ENCODE data around the gene TTLL5.

- TF ChIP-seq BHLHE40 (IDR thresholded peaks at IDR 0.05; ENCODE audit: low read depth, low read length) (no peak), CBX2 (IDR thresholded peaks at IDR 0.05; ENCODE audit: borderline replicate concordance, low read depth) (no peak), PHF8 (IDR thresholded peaks at IDR 0.05; ENCODE audit: borderline replicate concordance, low read depth) (no peak; the same call in 1 of the 2 replicates), KDM1A (IDR thresholded peaks at IDR 0.05; ENCODE audit: low read depth) (no peak), EP300 (IDR thresholded peaks at IDR 0.05) (no peak), MYC (IDR thresholded peaks at IDR 0.05; ENCODE audit: borderline replicate concordance, low read length) (no peak)
- TF ChIP-seq, protein P1, sequence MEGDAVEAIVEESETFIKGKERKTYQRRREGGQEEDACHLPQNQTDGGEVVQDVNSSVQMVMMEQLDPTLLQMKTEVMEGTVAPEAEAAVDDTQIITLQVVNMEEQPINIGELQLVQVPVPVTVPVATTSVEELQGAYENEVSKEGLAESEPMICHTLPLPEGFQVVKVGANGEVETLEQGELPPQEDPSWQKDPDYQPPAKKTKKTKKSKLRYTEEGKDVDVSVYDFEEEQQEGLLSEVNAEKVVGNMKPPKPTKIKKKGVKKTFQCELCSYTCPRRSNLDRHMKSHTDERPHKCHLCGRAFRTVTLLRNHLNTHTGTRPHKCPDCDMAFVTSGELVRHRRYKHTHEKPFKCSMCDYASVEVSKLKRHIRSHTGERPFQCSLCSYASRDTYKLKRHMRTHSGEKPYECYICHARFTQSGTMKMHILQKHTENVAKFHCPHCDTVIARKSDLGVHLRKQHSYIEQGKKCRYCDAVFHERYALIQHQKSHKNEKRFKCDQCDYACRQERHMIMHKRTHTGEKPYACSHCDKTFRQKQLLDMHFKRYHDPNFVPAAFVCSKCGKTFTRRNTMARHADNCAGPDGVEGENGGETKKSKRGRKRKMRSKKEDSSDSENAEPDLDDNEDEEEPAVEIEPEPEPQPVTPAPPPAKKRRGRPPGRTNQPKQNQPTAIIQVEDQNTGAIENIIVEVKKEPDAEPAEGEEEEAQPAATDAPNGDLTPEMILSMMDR (IDR thresholded peaks at IDR 0.05) = no peak
These were observed 411 bp downstream of the TTLL5 start for GRCh38 chr14:75661499-75661814.

Measured in A549 (cell line).